Smooth muscle cell (in vitro differentiated cells): ENCODE results near the gene CMIP. TPM values are rescaled to one million over a fixed set of nuclear protein-coding genes. Genes with fewer than 3 reads are reported as not detected.

Experiments used
- DNase-seq: peaks from one replicate; lab custom pipeline; 2025; ENCODE audit not compliant: unreplicated experiment; lab: John Stamatoyannopoulos, UW
- H2AFZ ChIP-seq: fragments of 200-600 bp; sonication (generic); 2 replicates; pipeline ENCODE4 v1.6.0; 2016; ENCODE audit warnings: antibody characterized with exemption, low read depth, mild to moderate bottlenecking
- H3F3A ChIP-seq: fragments of 200-600 bp; sonication (generic); 2 replicates; pipeline ENCODE4 v1.6.0; 2017; ENCODE audit warnings: antibody characterized with exemption, low read depth
- H3K27ac ChIP-seq: fragments of 200-600 bp; sonication (generic); 2 replicates; pipeline ENCODE4 v1.5.1; 2016; ENCODE audit warnings: low read depth, mild to moderate bottlenecking
- H3K27me3 ChIP-seq: fragments of 200-600 bp; sonication (generic); 2 replicates; pipeline ENCODE4 v1.6.1; 2016; ENCODE audit warnings: low read depth, mild to moderate bottlenecking
- H3K36me3 ChIP-seq: fragments of 200-600 bp; sonication (generic); 2 replicates; pipeline ENCODE4 v1.5.1; 2016; ENCODE audit warnings: low read depth
- H3K4me1 ChIP-seq: fragments of 200-600 bp; sonication (generic); 2 replicates; pipeline ENCODE4 v1.5.1; 2016; ENCODE audit warnings: low read depth
- H3K4me2 ChIP-seq: fragments of 200-600 bp; sonication (generic); 2 replicates; pipeline ENCODE4 v1.6.0; 2016; ENCODE audit warnings: mild to moderate bottlenecking
- H3K4me3 ChIP-seq: fragments of 200-600 bp; sonication (generic); 2 replicates; pipeline ENCODE4 v1.5.1; 2016; ENCODE audit warnings: mild to moderate bottlenecking
- H3K79me2 ChIP-seq: fragments of 200-600 bp; sonication (generic); 2 replicates; pipeline ENCODE4 v1.6.0; 2016; ENCODE audit warnings: low read depth, mild to moderate bottlenecking
- H3K9ac ChIP-seq: fragments of 200-600 bp; sonication (generic); 2 replicates; pipeline ENCODE4 v1.6.0; 2016; ENCODE audit warnings: low read depth
- H3K9me3 ChIP-seq: fragments of 200-600 bp; sonication (generic); replicated peaks from 2 replicates; pipeline ENCODE4 v1.5.1; 2016; ENCODE audit warnings: low read depth
- H4K20me1 ChIP-seq: fragments of 200-600 bp; sonication (generic); 2 replicates; pipeline ENCODE4 v1.6.0; 2016; ENCODE audit warnings: low read depth
- WGBS: methylation state at CpG from one replicate; pipeline ENCODE4 v1.1.7; 2016; ENCODE audit warnings: low lambda C conversion rate; 5-methylcytosine and 5-hydroxymethylcytosine counted together
- polyA plus RNA-seq: library from polyadenylated mRNA; unstranded; fragments of >200 nt; fragmentation: Nextera tagmentation; extraction: Ambion mirVana; gene quantifications from 2 replicates; pipeline ENCODE4 v1.2.1, GENCODE V29; 2016
- total RNA-seq: library from RNA; depleted of rRNA; stranded (reverse); fragments of >200 nt; gene quantifications from 2 replicates; pipeline ENCODE4 v1.2.3, GENCODE V29; 2014
- TF ChIP-seq, protein P1 (sequence below): fragments of 200-600 bp; sonication (generic); IDR thresholded peaks from 2 replicates; pipeline ENCODE4 v1.5.1; 2017; ENCODE audit warnings: borderline replicate concordance, mild to moderate bottlenecking, antibody characterized with exemption; ENCODE audit not compliant: insufficient read depth, poor library complexity, severe bottlenecking

Gene CMIP
- total and polyA plus RNA-seq, 2 experiments from 2014 or later, result 2.5 to 44.5 TPM

DNA sequence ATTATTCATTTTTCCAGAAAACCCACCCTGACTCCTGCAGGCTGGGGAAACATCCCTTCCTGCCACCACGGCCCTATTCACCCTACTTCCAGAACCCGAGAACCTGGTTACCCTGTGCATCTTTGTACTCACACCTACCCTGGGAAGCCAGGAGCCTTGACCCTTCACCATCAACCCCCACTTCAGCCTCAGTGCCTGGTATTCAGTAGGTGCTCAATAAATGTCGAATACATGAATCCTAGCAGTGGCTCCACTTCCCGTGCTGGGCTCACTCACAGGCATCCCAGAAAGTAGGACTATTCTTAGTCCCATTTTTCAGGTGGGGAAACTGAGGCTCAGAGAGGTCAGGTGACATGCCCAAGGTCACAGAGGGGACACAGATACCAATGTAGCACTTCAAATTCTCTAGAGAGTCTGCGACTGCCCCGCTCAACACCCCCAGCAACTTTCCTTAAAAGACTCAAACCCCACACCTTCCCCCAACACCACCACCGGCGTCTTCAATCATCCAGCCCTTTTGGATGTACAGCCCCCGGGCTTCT is 36.1 kb upstream of the CMIP start:
- H3F3A ChIP-seq, result no peaks in the 10 kb centered on the region
- H2AFZ ChIP-seq, result no peak overlapping the region
- no peaks in the 10 kb centered on the region for H4K20me1 ChIP-seq
- no peaks in the 10 kb centered on the region for H3K9me3 ChIP-seq
- 91% methylated on average over 9 of the region's 9 CpGs for WGBS
- peaks cover 3% of the 10 kb centered on the region for H3K4me1 ChIP-seq
- H3K4me2 ChIP-seq, result no peak overlapping the region
- no peaks in the 10 kb centered on the region for H3K27me3 ChIP-seq
- TF ChIP-seq, protein P1, sequence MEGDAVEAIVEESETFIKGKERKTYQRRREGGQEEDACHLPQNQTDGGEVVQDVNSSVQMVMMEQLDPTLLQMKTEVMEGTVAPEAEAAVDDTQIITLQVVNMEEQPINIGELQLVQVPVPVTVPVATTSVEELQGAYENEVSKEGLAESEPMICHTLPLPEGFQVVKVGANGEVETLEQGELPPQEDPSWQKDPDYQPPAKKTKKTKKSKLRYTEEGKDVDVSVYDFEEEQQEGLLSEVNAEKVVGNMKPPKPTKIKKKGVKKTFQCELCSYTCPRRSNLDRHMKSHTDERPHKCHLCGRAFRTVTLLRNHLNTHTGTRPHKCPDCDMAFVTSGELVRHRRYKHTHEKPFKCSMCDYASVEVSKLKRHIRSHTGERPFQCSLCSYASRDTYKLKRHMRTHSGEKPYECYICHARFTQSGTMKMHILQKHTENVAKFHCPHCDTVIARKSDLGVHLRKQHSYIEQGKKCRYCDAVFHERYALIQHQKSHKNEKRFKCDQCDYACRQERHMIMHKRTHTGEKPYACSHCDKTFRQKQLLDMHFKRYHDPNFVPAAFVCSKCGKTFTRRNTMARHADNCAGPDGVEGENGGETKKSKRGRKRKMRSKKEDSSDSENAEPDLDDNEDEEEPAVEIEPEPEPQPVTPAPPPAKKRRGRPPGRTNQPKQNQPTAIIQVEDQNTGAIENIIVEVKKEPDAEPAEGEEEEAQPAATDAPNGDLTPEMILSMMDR, result no peak
- H3K27ac ChIP-seq, result no peak overlapping the region
- no peaks in the 10 kb centered on the region for H3K79me2 ChIP-seq
- no peak overlapping the region for H3K9ac ChIP-seq
- no peak overlapping the region for H3K4me3 ChIP-seq
- no peak for DNase-seq
- H3K36me3 ChIP-seq, result no peaks in the 10 kb centered on the region

DNA sequence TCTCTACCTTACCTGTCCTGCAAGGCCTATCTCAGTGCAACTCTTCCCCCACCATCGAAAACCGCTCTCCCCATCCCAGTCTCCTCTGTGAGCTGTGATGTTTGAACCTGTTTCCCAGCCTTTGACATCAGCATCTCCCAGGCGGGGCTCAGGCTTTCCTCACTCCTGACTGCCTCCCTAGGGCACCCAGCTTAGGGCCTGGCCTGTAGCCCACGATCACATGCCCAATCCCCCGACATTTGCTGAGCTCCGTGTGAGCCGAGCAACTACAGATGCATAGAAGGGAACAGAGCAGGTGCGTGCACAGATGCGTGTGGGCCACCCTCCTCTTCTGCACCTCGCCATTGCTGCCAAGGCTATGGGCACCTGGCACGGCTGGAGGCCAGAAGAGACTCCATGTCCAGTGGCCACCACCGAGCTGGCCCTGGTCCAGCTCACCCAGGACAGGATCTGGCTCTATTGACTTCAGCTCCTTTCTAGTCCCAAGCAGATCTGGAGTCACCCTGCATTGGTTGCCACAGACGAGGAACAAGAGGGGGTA is 35.5 kb upstream of the CMIP start:
- 93% methylated on average over 13 of the region's 13 CpGs for WGBS
- no peaks in the 10 kb centered on the region for H3K4me1 ChIP-seq
- DNase-seq, result no peak
- TF ChIP-seq, protein P1, result no peak
- H2AFZ ChIP-seq, result no peak overlapping the region
- H3K9me3 ChIP-seq, result no peaks in the 10 kb centered on the region
- no peaks in the 10 kb centered on the region for H3K36me3 ChIP-seq
- no peak overlapping the region for H3K4me3 ChIP-seq
- no peaks in the 10 kb centered on the region for H3F3A ChIP-seq
- H3K9ac ChIP-seq, result no peak overlapping the region
- no peak overlapping the region for H3K27ac ChIP-seq
- no peaks in the 10 kb centered on the region for H4K20me1 ChIP-seq
- no peaks in the 10 kb centered on the region for H3K27me3 ChIP-seq
- no peak overlapping the region for H3K4me2 ChIP-seq
- no peaks in the 10 kb centered on the region for H3K79me2 ChIP-seq

DNA sequence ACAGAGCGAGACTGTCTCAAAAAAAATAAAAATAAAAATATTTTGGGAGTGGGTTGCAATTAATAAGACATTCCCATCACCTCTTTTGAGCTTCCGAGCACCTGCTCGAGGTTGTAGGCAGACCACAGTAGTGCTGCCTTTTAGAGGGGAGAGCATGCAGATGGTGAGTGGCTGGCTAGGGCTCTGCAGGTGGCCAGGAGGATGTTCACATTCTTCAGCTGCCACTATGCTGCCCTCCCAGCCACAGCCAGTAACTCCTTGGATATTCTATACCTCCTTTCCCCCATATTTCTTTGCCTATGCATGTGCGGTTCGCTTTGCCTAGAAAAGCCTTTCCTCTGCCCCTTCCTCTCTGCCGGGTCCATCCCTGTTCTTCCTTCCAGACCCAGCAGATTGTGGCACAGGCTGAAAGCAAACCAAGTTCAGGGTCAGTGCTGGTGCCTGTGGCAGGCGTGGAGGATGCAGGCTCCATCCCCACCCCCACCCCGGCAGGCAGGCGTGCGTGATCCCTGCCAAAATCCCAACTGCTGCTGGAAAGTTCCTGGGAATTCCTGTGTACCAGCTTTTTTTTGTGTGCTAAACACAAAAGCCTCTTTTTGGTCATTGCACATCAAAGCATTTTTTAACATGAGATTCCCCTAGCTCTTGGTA is 33.8 kb upstream of the CMIP start:
- Histone ChIP-seq H3K9ac (no peak overlapping the region), H3K4me1 (no peaks in the 10 kb centered on the region), H3K27ac (no peak overlapping the region), H2AFZ (no peak overlapping the region), H3K36me3 (no peaks in the 10 kb centered on the region), H3K9me3 (no peaks in the 10 kb centered on the region), H3K4me2 (no peak overlapping the region), H4K20me1 (no peaks in the 10 kb centered on the region), H3K27me3 (no peaks in the 10 kb centered on the region), H3F3A (no peaks in the 10 kb centered on the region), H3K79me2 (no peaks in the 10 kb centered on the region), H3K4me3 (no peak overlapping the region)
- no peak for DNase-seq
- WGBS, result 62% methylated on average over 10 of the region's 10 CpGs
- TF ChIP-seq, protein P1, result no peak
